Suprapubic skin (tissue), 4 donors: ENCODE measurements around the gene ANKRD39. TPM values are rescaled to one million over a fixed set of nuclear protein-coding genes. Genes with fewer than 3 reads are reported as not detected.

ENCODE experiments used
- DNase-seq, 2 donors: peaks; one replicate each; pipeline ENCODE4 v3.0.0-alpha.2; 2019; ENCODE audit warnings: low spot score in 2 of 2
- H3K27ac ChIP-seq: fragments of 200-600 bp; sonication (generic); one replicate; pipeline ENCODE4 v1.5.1; 2019
- H3K27me3 ChIP-seq: fragments of 200-600 bp; sonication (generic); one replicate; pipeline ENCODE4 v1.5.1; 2019
- H3K36me3 ChIP-seq: fragments of 200-600 bp; sonication (generic); one replicate; pipeline ENCODE4 v1.5.1; 2019
- H3K4me1 ChIP-seq: fragments of 200-600 bp; sonication (generic); one replicate; pipeline ENCODE4 v1.5.1; 2019
- H3K4me3 ChIP-seq: fragments of 200-600 bp; sonication (generic); one replicate; pipeline ENCODE4 v1.5.1; 2019; ENCODE audit warnings: mild to moderate bottlenecking
- H3K9me3 ChIP-seq: fragments of 200-600 bp; sonication (generic); one replicate; pipeline ENCODE4 v1.5.1; 2019
- CTCF ChIP-seq, 2 donors: fragments of 200-600 bp in 1 of 2; fragments of 450-650 bp in 1 of 2; sonication (generic) in 1 of 2; IDR thresholded peaks; one replicate each; pipeline ENCODE4 v1.5.1; 2016 to 2019; ENCODE audit warnings: antibody characterized with exemption in 2 of 2, mild to moderate bottlenecking in 1 of 2, moderate library complexity in 1 of 2
- EP300 ChIP-seq: sonication (generic); formaldehyde crosslinking; IDR thresholded peaks from one replicate; pipeline ENCODE4 v1.6.1; 2017; ENCODE audit warnings: antibody characterized with exemption
- POLR2A ChIP-seq, 2 donors: fragments of 450-650 bp; IDR thresholded peaks; one replicate each; pipeline ENCODE4 v1.6.1; 2017; ENCODE audit warnings: antibody characterized with exemption in 2 of 2, mild to moderate bottlenecking in 2 of 2, moderate library complexity in 2 of 2
- POLR2AphosphoS5 ChIP-seq, 3 donors: sonication (generic); formaldehyde crosslinking; IDR thresholded peaks; one replicate each; pipeline ENCODE4 v1.6.1; 2017; ENCODE audit warnings: antibody characterized with exemption in 3 of 3
- WGBS: methylation state at CpG from one replicate; pipeline ENCODE4 v1.1.5; 2018; 5-methylcytosine and 5-hydroxymethylcytosine counted together
- total RNA-seq, 4 donors: library from RNA; depleted of rRNA; stranded (reverse); fragments of >200 nt; gene quantifications; one replicate each; pipeline ENCODE4 v1.1.0, GENCODE V29; 2016

The ANKRD39 gene
- total RNA-seq, 4 donors from 2014 or later, result 16.1 to 22.1 (median 20.6) TPM

- no peaks in the 10 kb centered on the region for H3K9me3 ChIP-seq
- TF ChIP-seq CTCF (IDR thresholded peaks at IDR 0.05) (no peak), POLR2A (IDR thresholded peaks at IDR 0.05) (no peak), EP300 (no peak), POLR2AphosphoS5 (IDR thresholded peaks at IDR 0.05) (no peak)
- H3K36me3 ChIP-seq, result peaks cover 41% of the 10 kb centered on the region
- peaks cover 42% of the 10 kb centered on the region for H3K4me1 ChIP-seq
- WGBS, result 41% methylated on average over 7 of the region's 22 CpGs
- H3K27ac ChIP-seq, result peak overlapping the region; percentile 98
- peak in 1 of 2 donors; percentile 61 for DNase-seq
- peak overlapping the region; percentile 99 for H3K4me3 ChIP-seq
- no peaks in the 10 kb centered on the region for H3K27me3 ChIP-seq
Measured at GRCh38 chr2:96866986-96867755, 9.4 kb upstream of the ANKRD39 start.

- WGBS, result 68% methylated on average over 3 of the region's 8 CpGs
Measured at GRCh38 chr2:96866586-96866985, 8.8 kb upstream of the ANKRD39 start.

GRCh38 chr2:96866149-96866548 is 8.3 kb upstream of the ANKRD39 start:
- no CpG with 5 or more reads among the region's 14 CpGs for WGBS
- H3K9me3 ChIP-seq, result no peaks in the 10 kb centered on the region
- TF ChIP-seq POLR2A (IDR thresholded peaks at IDR 0.05), result no peak
- TF ChIP-seq EP300, result no peak
- no peak for TF ChIP-seq POLR2AphosphoS5 (IDR thresholded peaks at IDR 0.05)
- TF ChIP-seq CTCF (IDR thresholded peaks at IDR 0.05), result no peak
- no peak overlapping the region for H3K27ac ChIP-seq
- no peak overlapping the region for H3K4me3 ChIP-seq
- H3K36me3 ChIP-seq, result peaks cover 52% of the 10 kb centered on the region
- no peaks in the 10 kb centered on the region for H3K27me3 ChIP-seq
- peaks cover 40% of the 10 kb centered on the region for H3K4me1 ChIP-seq
- peak in 1 of 2 donors; percentile 71 for DNase-seq

More at GRCh38 chr2:96866586-96866985, 8.8 kb upstream of the ANKRD39 start:
- TF ChIP-seq EP300 (no peak), CTCF (IDR thresholded peaks at IDR 0.05) (no peak), POLR2A (IDR thresholded peaks at IDR 0.05) (no peak), POLR2AphosphoS5 (IDR thresholded peaks at IDR 0.05) (no peak)
- Histone ChIP-seq H3K4me1 (peaks cover 42% of the 10 kb centered on the region), H3K9me3 (no peaks in the 10 kb centered on the region), H3K27ac (peak overlapping the region; percentile 98), H3K4me3 (peak overlapping the region; percentile 99), H3K27me3 (no peaks in the 10 kb centered on the region), H3K36me3 (peaks cover 47% of the 10 kb centered on the region)
- peak in 1 of 2 donors; percentile 65 for DNase-seq

- Histone ChIP-seq H3K9me3 (no peaks in the 10 kb centered on the region), H3K27ac (no peak overlapping the region), H3K4me3 (no peak overlapping the region), H3K27me3 (no peaks in the 10 kb centered on the region), H3K36me3 (peaks cover 57% of the 10 kb centered on the region), H3K4me1 (peaks cover 37% of the 10 kb centered on the region)
- WGBS, result 78% methylated on average over 16 of the region's 16 CpGs
- no peak for DNase-seq
- TF ChIP-seq EP300 (no peak), POLR2AphosphoS5 (IDR thresholded peaks at IDR 0.05) (no peak), POLR2A (IDR thresholded peaks at IDR 0.05) (no peak), CTCF (IDR thresholded peaks at IDR 0.05) (no peak)
Measured at GRCh38 chr2:96865654-96866053, 7.8 kb upstream of the ANKRD39 start.

GRCh38 chr2:96864343-96865091 is 6.7 kb upstream of the ANKRD39 start:
- H3K4me3 ChIP-seq, result no peak overlapping the region
- no peaks in the 10 kb centered on the region for H3K9me3 ChIP-seq
- 85% methylated on average over 18 of the region's 25 CpGs for WGBS
- H3K4me1 ChIP-seq, result peaks cover 40% of the 10 kb centered on the region
- no peak for TF ChIP-seq EP300
- no peak for TF ChIP-seq CTCF (IDR thresholded peaks at IDR 0.05)
- TF ChIP-seq POLR2A (IDR thresholded peaks at IDR 0.05), result no peak
- TF ChIP-seq POLR2AphosphoS5 (IDR thresholded peaks at IDR 0.05), result no peak
- H3K36me3 ChIP-seq, result peaks cover 66% of the 10 kb centered on the region
- no peak overlapping the region for H3K27ac ChIP-seq
- peak in 1 of 2 donors; percentile 62 for DNase-seq
- no peaks in the 10 kb centered on the region for H3K27me3 ChIP-seq
